Measurements from ENCODE around the gene MCTP1.
A peak's percentile ranks its signal among the peaks of the same experiment; 100 is the strongest.

MCTP1 gene

GRCh38 chr5:95134326-95134725 lies 150.6 kb downstream of the MCTP1 start:
- in situ Hi-C loops (cut with HindIII; ENCODE audit: low pct_ligation_motif_present, low sequenced_read_pairs) = no loop called here
- no peaks in the 10 kb centered on the region for H3K27me3 ChIP-seq (replicated peaks)
- H3K4me3 ChIP-seq (ENCODE audit: low read depth, low read length) = no peak overlapping the region
- TF ChIP-seq, protein P1, sequence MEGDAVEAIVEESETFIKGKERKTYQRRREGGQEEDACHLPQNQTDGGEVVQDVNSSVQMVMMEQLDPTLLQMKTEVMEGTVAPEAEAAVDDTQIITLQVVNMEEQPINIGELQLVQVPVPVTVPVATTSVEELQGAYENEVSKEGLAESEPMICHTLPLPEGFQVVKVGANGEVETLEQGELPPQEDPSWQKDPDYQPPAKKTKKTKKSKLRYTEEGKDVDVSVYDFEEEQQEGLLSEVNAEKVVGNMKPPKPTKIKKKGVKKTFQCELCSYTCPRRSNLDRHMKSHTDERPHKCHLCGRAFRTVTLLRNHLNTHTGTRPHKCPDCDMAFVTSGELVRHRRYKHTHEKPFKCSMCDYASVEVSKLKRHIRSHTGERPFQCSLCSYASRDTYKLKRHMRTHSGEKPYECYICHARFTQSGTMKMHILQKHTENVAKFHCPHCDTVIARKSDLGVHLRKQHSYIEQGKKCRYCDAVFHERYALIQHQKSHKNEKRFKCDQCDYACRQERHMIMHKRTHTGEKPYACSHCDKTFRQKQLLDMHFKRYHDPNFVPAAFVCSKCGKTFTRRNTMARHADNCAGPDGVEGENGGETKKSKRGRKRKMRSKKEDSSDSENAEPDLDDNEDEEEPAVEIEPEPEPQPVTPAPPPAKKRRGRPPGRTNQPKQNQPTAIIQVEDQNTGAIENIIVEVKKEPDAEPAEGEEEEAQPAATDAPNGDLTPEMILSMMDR (IDR thresholded peaks at IDR 0.05; ENCODE audit: low read depth, low read length, missing control alignments) = no peak
- no peak for DNase-seq
- no peak overlapping the region for H3K27ac ChIP-seq
- no peaks in the 10 kb centered on the region for H3K36me3 ChIP-seq (replicated peaks)

- no peaks in the 10 kb centered on the region for H3K27me3 ChIP-seq (replicated peaks)
- H3K27ac ChIP-seq = no peak overlapping the region
- TF ChIP-seq, protein P1 (IDR thresholded peaks at IDR 0.05; ENCODE audit: low read depth, low read length, missing control alignments) = no peak
- in situ Hi-C loops (cut with HindIII; ENCODE audit: low pct_ligation_motif_present, low sequenced_read_pairs) = no loop called here
- DNase-seq = no peak
- H3K4me3 ChIP-seq (ENCODE audit: low read depth, low read length) = no peak overlapping the region
- H3K36me3 ChIP-seq (replicated peaks) = no peaks in the 10 kb centered on the region
These were observed 152.8 kb downstream of the MCTP1 start for GRCh38 chr5:95132096-95132495.

DNA sequence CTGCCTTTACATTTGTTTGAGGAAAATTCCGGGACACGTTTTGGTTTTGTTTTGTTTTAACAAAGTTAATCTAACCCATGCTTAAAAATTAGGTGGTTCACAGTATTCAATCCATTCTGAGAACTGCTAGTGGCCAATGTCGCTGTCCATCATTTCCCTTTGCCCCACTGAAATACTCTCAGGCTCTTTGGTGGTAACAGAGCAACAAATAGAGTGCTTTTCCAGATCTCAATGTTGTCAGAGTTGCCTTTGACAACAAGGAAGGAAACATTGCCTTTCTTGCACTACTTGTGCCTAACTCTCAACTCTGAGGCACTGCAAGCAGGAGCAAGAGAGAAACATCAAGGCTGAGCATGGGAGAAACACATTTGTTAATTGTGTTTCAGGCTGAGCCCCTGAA lies 154.0 kb downstream of the MCTP1 start:
- Histone ChIP-seq H3K36me3 (replicated peaks) (no peaks in the 10 kb centered on the region), H3K27me3 (replicated peaks) (no peaks in the 10 kb centered on the region), H3K27ac (no peak overlapping the region), H3K4me3 (ENCODE audit: low read depth, low read length) (no peak overlapping the region)
- in situ Hi-C loops (cut with HindIII; ENCODE audit: low pct_ligation_motif_present, low sequenced_read_pairs) = no loop called here
- DNase-seq = peak; percentile 32
- TF ChIP-seq, protein P1 (IDR thresholded peaks at IDR 0.05; ENCODE audit: low read depth, low read length, missing control alignments) = no peak

- in situ Hi-C loops (cut with HindIII; ENCODE audit: low pct_ligation_motif_present, low sequenced_read_pairs) = no loop called here
- no peak for DNase-seq
These were observed 160.2 kb downstream of the MCTP1 start for GRCh38 chr5:95124731-95125130.

DNA sequence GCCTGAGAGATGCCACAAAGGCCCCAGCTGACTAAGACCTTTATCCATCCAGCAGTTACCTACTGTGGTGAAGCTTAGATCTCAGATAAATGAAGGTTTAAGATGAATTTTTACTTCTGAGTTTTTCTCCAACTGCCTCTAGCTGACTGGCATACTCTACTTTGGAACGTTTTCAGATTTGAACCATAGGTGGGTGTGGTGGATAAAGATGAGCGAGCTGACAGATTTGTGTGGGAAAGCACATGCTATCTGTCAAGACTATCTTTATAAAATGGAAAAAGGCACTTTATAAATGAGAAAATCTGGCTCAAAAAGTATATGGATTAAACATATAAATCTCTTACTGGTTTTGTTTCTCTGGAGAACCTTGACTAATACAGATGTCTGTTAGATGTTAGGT lies 160.8 kb downstream of the MCTP1 start:
- TF ChIP-seq, protein P1 (IDR thresholded peaks at IDR 0.05; ENCODE audit: low read depth, low read length, missing control alignments) = no peak
- Histone ChIP-seq H3K27ac (no peak overlapping the region), H3K4me3 (ENCODE audit: low read depth, low read length) (no peak overlapping the region), H3K36me3 (replicated peaks) (no peaks in the 10 kb centered on the region), H3K27me3 (replicated peaks) (no peaks in the 10 kb centered on the region)
- in situ Hi-C loops (cut with HindIII; ENCODE audit: low pct_ligation_motif_present, low sequenced_read_pairs) = no loop called here
- DNase-seq = no peak

More at GRCh38 chr5:95124731-95125130, 160.2 kb downstream of the MCTP1 start:
- H3K36me3 ChIP-seq (replicated peaks) = no peaks in the 10 kb centered on the region
- H3K27me3 ChIP-seq (replicated peaks) = no peaks in the 10 kb centered on the region
- no peak overlapping the region for H3K4me3 ChIP-seq (ENCODE audit: low read depth, low read length)
- no peak overlapping the region for H3K27ac ChIP-seq
- TF ChIP-seq, protein P1 (IDR thresholded peaks at IDR 0.05; ENCODE audit: low read depth, low read length, missing control alignments) = no peak

DNA sequence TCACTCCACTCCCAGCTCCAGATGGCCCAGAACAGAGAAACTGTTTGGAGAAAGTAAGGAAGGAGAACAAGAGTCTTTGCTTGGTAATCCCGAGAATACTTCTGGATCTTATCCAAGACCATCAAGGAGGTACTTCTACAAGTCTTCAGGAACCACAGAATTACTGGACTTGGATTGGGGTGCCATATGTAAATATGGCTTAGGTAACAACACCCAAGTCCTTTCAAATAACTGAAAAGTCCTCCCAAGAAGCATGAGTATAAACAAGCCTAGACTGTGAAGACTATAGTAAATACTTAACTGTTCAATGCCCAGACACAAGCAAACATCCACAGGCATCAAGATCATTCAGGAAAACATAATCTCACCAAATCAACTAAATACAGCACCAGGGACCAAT lies 170.0 kb downstream of the MCTP1 start:
- no peak overlapping the region for H3K27ac ChIP-seq
- in situ Hi-C loops (cut with HindIII; ENCODE audit: low pct_ligation_motif_present, low sequenced_read_pairs) = no loop called here
- no peaks in the 10 kb centered on the region for H3K27me3 ChIP-seq (replicated peaks)
- H3K36me3 ChIP-seq (replicated peaks) = no peaks in the 10 kb centered on the region
- DNase-seq = no peak
- TF ChIP-seq, protein P1 (IDR thresholded peaks at IDR 0.05; ENCODE audit: low read depth, low read length, missing control alignments) = no peak
- H3K4me3 ChIP-seq (ENCODE audit: low read depth, low read length) = no peak overlapping the region

All from brain microvascular endothelial cell (primary cell).